LoVo (cell line): ENCODE measurements around the gene HECTD1.
"Not testable (repeated sequence)": the region's sequence is repeated elsewhere in the genome, so short reads cannot be mapped to it uniquely, and the experiment has no call there.

Source experiments
- DNase-seq: peaks from one replicate; pipeline ENCODE4 v3.0.0-alpha.2; 2016; ENCODE audit warnings: low spot score

HECTD1 gene

DNA sequence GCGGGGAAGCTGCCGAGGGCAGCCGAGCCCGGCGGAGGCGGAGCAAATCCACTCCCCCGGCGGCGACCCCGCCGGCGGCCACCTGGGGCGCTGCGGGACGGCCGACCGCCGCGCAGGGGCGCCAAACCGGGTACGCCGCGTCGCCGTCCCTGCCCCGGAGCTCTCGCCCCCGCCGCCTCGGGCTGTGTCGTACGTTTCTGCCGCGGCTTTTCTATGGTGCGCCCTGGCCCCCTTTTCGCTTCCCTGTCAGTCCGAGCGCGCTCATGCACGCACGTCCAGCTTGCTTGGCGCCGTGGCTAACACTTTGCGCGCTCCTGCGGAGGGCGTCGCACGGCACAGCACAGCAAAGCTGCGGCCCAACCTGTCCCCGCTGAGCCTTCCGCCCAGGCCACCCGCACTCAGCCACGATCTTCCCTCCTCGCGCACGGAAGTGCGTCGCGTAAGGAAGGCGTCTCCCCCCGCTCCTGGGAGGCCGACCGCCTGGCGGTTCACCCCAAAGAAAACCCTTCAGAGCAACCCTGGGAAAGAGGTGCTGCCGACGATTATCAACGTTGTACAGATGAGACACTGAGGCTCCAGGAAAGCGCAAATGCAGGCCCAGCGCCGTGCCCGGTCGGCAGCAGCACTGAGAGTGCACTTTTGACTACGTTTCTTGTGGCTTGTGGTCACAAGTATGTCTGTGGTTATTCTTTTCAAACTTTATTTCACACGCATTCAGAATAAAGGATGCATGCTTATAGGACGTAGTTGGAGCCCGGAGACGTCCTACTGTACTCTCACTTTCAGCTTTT, at the start of gene HECTD1:
Gene HECTD1 (minus strand): TSS at position 39 of the 791 bp plus-strand sequence. CDS start 1,857 bp downstream, outside the sequence.
- DNase-seq = peak; percentile 93

DNA sequence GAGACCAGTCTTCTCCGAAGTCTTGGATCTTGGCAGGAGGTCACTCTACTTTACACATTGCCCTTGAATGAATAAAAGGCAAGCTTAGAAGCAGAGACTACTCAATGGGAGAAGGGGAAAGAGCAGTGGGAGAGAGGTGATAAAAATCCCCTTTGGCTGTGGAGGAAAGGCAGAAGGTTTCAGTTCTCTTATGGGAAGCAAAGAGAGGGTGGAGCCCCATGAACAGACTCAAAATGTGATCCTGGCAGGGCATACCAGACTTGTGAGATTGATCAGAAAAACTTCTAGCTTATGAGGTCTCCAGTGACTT, 49.6 kb upstream of the HECTD1 start:
- no peak for DNase-seq

DNA sequence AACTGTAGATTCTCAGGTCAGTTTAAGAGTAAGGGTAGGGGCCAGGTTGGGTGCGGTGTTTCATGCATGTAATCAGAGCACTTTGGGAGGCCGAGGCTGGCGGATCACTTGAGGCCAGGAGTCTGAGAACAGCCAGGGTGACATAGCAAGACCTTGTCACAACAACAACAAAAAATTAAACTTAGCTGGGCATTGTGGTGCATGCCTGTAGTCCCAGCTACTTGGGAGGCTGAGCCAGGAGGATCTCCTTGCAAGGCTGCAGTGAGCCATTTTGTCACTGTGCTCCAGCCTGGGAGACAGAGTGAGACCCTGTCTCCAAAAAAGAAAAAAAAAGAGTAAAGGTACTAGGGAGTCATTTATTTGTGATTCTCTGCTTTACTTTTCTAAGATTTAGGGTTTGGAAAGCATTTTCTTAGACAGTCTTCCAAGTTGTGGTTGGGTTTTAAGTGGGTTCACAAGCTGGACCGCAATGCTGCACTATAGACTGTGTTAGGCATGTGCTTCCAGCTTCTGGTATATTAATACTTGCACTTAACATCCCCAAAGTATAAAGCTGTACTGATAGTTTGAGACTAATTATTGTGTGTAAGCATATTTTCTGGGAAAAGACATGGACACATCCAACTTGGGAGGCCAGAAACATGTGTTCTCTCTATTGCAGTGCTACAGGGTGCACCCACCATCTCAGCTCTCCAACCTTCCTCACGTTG, 49.1 kb upstream of the HECTD1 start:
- DNase-seq = no peak

DNA sequence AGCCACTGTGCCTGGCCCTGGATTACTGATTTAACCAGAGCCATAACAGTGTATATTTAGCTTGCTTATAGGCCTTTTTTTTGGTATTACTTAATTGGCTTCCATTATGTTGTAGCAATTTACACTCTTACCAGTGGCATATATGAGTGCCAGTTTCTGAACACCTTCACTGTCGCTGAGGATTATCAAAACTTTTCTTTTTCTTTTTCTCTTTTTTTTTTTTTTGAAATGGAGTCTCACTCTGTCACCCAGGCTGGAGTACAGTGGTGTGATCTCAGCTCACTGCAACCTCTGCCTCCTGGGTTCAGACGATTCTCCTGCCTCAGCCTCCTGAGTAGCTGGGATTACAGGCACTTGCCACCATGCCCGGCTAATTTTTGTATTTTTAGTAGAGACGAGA, 48.3 kb upstream of the HECTD1 start:
- DNase-seq = not testable (repeated sequence)

DNA sequence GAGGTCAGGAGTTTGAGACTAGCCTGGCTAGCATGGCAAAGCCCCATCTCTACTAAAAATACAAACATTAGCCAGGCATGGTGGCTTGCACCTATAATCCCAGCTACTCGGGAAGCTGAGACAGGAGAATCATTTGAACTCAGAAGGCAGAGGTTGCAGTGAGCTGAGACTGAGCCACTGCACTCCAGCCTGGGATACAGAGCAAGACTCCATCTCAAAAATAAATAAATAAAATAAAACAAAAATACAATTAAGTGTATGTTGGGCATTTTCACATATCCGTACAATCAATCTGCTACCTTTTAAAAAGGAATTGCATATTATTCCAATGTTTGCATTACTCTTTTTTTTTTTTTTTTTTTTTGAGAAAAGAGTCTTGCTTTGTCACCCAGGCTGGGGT, 47.7 kb upstream of the HECTD1 start:
- no peak for DNase-seq

DNA sequence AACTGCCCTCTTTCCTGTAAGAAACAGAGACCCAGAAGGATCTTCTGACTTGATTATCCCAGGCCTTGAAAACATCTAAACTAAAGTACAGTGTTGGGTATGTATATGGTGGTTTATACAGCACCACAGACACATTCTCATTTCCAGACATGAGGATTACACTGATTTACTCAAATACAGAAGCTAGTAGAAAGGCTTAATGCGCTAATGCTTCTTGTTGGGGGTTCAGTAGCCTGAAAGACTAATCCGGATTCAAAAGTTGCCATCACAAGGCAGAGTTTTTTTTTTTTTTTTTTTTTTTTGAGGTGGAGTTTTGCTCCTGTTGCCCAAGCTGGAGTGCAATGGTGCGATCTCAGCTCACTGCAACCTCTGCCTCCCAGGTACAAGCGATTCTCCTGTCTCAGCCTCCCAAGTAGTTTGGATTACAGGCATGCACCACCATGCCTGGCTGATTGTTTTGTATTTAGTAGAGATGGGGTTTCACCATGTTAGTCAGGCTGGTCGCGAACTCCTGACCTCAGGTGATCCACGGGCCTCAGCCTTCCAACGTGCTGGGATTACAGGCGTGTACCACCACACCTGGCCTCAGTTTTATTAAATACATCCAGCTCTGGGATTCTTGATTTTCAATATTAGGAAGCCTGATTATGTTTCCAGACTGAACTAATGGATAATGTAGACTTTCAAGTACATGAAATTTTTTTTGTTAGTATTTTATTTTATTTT, 46.3 kb upstream of the HECTD1 start:
- DNase-seq = no peak

DNA sequence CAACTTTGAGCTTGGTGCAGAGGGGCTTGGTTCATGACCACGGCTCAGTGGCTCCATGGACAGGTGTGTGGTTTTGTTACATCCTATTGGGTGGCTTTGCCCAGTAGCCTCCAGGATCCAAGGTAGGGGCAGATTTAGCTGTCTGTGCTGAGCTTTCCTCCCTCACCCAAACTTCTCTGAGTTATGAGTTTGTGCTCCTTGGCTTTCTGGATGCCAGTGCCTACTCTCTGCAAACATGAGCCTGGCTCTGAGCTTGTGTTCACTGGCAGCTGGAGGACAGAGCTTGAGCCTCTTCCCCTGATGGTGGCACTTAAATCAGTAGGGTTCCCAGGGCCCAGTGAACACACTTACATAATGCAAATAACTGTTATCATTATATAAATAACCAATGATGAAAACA, 45.3 kb upstream of the HECTD1 start:
- DNase-seq = no peak

DNA sequence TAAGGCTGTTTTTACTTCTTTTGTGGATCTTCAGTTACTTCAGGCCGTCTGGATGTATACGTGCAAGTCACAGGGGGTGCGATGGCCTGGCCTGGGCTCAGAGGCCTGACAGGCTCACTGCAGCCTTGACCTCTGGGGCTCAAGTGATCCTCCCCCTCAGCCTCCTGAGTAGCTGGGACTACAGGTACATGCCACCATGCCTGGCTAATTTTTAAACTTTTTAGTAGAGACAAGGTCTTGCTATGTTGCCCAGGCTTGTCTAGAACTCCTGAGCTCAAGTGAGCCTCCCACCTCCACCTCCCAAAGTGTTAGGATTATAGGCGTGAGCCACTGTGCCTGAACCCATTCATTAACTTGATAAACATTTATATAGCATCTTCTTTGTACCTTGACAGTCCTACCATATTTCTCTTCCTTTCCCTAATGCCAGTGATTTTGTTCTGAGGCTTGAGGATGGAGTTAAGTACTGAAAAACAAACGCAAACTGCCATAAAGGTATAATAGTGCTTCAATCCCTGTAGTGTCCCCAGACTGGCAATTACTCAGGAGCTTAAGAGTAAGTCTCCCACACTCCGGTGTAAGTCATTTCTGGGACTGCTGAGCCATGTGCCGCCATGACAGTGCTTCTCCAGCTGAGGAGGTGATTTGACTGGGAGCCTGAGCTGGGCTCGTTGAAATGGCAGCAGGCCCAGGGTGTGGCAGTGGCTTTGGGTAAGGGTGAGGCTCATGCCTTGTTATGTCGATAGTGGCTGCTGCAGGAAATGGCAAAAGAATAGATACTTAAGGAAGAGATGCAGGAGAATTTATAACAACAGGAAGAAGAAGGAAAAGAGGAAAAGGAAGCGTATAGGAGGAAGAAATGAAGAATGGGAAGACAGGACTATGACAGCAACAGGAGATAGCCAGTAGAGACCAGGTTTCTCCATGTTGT, 43.7 kb upstream of the HECTD1 start:
- DNase-seq = peak; percentile 82

DNA sequence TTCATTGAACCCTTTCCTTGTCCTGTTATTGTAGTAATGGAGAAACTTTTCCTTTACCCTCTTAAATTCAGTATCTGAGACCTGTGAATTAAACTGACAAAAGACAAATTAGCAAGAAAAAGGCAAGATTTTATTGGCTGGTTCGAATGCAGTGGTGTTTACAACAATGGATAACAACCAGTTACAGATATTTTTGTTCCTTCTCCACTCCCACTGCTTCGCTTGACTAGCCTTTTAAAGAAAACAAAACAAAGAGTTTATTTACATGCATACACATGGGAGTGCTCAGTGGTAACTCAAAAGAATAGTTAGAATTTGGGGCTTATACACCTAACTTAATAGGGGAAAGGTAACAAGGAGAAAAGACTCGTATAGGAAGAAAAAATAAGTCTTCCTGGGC, 37.0 kb upstream of the HECTD1 start:
- no peak for DNase-seq

DNA sequence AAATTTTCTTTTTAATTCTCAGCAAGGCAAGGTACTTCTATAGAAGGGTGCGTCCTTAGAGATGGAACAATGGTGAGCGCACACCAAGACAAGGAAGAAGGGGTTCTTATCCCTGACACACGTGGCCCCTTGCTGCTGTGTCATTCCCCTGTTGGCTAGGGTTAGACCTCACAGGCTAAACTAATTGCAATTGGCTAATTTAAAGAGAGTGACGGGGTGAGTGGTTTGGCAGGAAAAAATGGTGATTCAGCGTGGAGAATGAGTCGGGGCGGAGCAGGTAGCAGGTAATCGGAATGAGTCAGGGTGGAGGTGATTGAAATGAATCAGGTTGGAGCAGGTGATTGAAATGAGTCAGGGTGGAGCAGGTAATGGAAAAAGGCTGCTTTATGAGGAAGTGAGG, 36.3 kb upstream of the HECTD1 start:
- peak; percentile 88 for DNase-seq

DNA sequence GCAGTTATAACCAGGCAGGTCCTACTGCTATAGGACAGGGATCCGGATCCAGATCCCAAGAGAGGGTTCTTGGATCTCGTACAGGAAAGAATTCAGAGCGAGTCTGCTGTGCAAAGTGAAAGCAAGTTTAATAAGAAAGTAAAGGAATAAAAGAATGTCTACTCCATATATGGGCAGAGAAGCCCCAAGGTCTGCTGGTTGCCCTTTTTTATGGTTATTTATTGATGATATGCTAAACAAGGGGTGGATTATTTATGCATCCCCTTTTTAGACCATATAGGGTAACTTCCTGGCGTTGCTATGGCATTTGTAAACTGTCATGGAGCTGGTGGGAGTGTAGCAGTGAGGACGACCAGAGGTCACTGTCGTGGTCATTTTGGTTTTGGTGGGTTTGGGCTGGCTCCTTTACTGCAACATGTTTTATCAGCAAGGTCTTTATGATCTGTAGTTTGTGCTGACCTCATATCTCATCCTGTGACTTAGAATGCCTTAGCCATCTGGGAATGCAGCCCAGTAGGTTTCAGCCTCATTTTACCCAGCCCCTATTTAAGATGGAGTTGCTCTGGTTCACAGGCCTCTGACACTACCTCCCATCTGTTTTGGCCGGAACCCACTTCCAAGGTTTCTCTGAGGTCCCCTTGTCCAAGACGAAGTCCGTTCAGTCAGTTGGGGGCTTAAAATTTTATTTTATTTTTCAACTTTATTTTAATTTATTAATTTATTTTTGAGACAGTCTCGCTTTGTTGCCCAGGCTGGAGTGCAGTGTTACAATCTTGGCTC, 34.8 kb upstream of the HECTD1 start:
- not testable (repeated sequence) for DNase-seq

DNA sequence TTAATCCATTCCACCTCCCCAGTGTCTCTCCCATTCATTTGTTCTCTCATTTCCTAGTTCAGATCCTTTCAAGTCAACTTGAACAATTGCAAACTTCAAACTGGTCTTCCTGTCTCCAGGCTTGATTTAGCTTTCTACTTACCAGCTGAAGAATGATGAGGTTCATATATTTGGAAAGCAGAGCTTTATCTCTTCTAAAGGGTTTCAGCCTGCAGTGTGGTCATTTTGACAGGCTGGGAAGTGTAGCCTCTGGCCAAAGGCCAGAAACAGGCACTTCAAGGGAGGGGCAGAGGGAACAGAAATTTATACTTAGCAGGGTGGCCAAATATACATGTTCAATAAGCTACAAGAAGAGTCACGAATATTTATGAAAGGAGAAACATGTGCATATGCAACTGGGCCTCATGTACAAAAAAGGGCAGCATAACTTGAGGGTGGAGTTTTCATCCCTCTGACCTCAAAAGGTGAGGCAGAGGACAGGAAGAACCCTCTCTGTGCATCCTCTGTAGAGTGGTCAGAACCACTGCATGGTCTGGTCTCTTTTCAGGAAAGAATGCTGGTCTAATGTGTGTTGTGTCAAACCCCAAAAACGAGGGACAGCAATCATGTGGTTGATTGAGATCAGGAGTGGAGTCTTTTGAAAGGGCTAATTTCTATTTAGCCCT, 34.0 kb upstream of the HECTD1 start:
- DNase-seq = no peak

DNA sequence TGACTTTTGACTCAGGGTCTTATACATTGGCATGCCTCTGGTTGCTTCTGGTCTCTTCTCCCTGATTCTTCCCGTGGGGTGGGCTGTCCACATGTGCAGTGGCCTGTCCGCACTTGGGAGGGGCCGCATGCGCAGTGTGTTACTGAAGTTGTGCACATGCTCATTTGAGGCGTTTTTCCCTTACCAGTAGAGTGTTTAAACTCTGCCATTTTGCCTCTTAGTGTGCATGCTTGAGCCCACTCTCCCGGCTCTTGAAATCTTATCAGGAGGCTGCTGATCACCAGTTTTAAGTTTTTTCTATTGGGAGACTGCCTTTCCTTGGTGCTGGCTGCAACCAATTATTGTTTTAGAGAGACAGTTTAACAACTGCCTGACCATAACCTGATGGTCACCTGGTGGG, 32.1 kb upstream of the HECTD1 start:
- no peak for DNase-seq

DNA sequence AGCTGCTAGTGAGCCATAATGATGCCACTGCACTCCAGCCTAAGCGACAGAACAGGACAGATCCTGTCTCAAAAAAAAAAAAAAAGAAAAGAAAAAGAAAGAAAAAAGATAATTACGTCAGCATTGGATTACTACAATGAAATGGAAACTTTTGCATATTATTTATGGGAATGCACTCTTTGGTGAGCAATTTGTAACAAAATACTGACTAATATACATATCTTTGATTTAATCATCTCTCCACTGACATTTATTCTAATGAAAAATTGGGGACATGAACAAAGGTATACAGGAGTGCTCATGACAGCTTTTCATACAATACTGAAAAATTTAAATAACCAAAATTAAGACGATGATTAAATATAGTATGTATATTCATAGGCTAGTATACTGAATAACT, 27.9 kb upstream of the HECTD1 start:
- DNase-seq = no peak

DNA sequence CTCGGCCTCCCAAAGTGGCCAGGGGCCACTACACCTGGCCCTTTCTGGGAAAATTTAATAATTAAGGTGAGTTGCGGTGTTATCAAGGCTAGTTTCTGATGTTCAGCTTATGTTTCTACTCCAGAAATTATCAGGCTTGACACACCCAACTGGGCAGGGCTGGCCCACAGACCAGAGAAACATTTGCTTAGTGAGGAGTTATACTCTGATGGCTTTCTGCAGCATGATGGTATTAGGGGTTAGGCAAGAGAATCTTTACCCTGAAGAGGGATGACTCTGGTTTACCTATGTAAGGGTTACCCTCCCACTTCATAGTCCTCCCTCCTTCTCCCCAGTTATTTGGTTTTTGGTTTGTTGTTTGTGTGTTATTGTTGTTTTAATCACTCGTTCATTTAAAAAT, 24.5 kb upstream of the HECTD1 start:
- peak; percentile 27 for DNase-seq

DNA sequence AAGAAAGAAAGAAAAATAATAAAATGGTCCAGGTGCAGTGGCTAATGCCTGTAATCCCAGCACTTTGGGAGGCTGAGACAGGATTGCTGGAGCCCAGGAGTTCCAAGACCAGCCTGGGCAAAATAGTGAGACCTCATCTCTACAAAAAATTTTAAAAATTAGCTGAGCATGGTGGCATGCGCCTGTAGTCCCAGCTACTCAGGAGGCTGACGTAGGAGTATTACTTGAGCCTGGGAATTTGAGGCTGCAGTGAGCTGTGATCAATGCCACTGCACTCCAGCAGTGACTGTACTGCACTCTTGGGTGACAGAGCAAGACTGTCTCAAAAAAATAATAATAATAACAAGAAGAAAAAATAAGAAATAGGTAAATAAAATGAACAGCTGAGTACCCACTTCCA, 23.7 kb upstream of the HECTD1 start:
- not testable (repeated sequence) for DNase-seq

DNA sequence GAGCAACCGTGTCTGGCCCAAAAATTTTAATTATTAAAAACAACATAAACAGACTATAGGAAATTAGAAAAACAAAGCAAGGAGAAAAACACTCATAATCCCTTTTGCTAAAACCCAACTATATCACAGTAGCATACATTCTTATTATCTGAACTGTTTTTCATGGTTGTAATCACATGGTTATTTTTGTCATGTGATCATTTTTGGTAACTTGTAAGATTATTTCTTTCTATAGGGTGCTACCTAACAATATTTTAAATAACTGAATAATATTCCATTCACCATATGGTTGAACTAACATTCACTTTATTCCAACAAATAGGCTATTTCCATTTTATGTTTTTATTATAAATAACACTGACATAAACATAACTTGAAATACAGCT, 23.0 kb upstream of the HECTD1 start:
- DNase-seq = no peak

DNA sequence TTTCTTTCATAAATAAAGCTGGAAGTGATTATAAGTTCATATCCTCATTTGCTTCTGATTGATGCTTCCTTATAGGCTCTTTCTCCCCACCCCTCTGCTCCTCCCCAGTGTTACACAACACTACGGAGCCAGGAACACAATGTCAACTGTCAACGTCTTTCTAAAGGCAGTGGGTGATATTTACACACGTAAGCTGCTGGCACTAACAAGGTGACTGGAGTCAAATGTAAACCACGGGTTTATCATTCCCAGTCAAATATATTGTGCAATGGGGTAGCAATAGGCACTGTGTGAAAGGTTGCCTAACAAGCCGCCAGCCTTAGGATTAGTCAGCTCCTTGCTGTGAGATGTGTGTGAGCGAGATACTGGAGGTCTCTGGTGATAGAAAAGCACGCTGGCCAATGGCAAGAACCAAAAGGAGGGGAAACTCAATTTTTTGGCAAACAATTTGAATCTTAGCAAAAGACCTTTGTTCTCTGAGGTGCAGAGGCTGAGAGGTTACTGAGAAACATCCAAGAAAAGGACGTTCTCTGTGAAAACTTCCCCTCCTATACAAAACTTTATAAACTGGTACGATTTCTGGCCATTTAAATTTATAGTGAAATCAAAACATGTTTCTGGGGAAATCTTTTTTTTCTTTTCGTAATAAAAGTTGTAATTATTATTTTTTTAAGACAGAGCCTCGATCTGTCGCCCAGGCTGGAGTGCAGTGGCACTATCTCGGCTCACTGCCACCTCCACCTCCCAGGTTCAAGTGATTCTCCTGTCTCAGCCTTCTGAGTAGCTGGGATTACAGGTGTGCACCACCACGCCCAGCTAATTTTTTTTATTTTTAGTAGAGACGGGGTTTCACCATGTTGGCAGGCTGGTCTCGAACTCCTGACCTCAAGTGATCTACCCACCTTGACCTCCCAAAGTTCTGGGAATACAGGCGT, 22.3 kb upstream of the HECTD1 start:
- DNase-seq = peak; percentile 94

DNA sequence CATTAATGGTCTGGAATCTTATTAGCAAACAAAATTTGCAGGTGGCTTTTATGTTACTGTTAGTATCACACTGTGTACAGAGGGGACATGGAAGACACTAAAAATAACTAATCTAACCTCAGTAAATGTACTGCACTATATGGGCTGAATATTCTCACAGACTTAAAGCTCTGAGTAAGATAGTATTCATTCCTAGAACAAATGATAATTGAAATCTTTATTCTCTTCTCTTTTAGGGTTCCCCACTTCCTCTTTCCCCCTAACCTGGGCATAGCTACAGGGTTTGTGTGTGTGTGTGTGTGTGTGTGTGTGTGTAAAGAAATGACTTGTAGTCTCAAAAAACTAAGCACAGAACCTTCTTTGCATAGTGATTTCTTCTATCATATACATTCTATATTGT, 21.4 kb upstream of the HECTD1 start:
- no peak for DNase-seq

DNA sequence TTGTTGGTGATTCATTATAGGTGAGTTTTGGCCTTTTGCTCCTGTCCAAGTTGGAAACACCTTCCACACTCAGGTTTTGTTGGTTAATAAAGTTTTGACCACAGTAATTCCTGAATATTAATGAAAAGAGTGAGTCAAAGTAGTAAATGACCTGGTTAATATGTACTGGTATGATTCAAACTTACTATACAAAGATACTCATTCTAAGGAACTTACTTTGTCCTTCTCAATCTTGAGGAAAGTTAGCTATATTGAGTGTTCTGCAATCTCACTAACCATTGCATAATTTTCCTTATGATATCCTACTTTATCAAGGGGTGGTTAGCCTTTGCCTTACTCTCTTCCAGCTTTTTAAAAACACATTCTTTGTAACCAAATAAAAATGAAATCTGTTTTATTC, 20.9 kb upstream of the HECTD1 start:
- no peak for DNase-seq
